A673 (cell line): ENCODE measurements around the gene ZNF366.

ENCODE experiments used
- CTCF ChIP-seq: fragments of 300-800, 200-600 bp; sonication (generic); conservative IDR thresholded peaks from 2 replicates; pipeline ENCODE4 v1.5.1; 2017; ENCODE audit warnings: low read depth, mild to moderate bottlenecking, antibody characterized with exemption, low read length, moderate library complexity, mixed read lengths
- EZH2 ChIP-seq: fragments of 200-600 bp; sonication (generic); IDR thresholded peaks from 2 replicates; pipeline ENCODE4 v1.6.1; 2017; ENCODE audit warnings: borderline replicate concordance, low read depth, mild to moderate bottlenecking, mixed read lengths, antibody characterized with exemption, low read length; ENCODE audit not compliant: poor library complexity, severe bottlenecking

- TF ChIP-seq CTCF (no peak), EZH2 (no peak)
Measured at GRCh38 chr5:72470826-72471225, 36.4 kb downstream of the ZNF366 start.
